ENCODE data around the gene IMMP2L.

DNA sequence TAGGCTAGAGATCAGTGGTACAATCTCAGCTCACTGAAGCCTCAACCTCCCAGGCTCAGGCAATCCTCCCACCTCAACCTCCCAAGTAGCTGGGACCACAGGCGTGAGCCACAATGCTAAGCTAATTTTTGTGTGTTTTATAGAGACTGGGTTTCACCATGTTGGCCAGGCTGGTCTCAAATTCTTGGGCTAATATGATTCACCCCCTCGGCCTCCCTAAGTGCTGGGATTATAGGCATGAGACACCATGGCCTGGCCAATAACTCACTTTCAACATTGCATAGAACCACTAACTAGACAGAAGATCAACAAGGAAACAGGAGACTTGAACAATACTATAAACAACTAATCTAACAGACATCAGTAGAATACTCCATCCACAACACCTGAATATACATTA lies 279.7 kb downstream of the IMMP2L start:
- no peak for TF ChIP-seq JUND (IDR thresholded peaks at IDR 0.05)
- no peak for TF ChIP-seq REST (IDR thresholded peaks at IDR 0.05; ENCODE audit: low read depth, low read length)
- TF ChIP-seq, protein P1, sequence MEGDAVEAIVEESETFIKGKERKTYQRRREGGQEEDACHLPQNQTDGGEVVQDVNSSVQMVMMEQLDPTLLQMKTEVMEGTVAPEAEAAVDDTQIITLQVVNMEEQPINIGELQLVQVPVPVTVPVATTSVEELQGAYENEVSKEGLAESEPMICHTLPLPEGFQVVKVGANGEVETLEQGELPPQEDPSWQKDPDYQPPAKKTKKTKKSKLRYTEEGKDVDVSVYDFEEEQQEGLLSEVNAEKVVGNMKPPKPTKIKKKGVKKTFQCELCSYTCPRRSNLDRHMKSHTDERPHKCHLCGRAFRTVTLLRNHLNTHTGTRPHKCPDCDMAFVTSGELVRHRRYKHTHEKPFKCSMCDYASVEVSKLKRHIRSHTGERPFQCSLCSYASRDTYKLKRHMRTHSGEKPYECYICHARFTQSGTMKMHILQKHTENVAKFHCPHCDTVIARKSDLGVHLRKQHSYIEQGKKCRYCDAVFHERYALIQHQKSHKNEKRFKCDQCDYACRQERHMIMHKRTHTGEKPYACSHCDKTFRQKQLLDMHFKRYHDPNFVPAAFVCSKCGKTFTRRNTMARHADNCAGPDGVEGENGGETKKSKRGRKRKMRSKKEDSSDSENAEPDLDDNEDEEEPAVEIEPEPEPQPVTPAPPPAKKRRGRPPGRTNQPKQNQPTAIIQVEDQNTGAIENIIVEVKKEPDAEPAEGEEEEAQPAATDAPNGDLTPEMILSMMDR (IDR thresholded peaks at IDR 0.05), result no peak

Measured in SK-N-SH (cell line).